GM19324 (cell line): ENCODE results near the gene UMPS.

ENCODE experiments used
- ATAC-seq: cut with Tn5 transposase; IDR thresholded peaks from one replicate; pipeline ENCODE4 v1.9.1; 2021; ENCODE audit warnings: mild to moderate bottlenecking, moderate library complexity; ENCODE audit not compliant: unreplicated experiment, low FRiP score

UMPS gene

DNA sequence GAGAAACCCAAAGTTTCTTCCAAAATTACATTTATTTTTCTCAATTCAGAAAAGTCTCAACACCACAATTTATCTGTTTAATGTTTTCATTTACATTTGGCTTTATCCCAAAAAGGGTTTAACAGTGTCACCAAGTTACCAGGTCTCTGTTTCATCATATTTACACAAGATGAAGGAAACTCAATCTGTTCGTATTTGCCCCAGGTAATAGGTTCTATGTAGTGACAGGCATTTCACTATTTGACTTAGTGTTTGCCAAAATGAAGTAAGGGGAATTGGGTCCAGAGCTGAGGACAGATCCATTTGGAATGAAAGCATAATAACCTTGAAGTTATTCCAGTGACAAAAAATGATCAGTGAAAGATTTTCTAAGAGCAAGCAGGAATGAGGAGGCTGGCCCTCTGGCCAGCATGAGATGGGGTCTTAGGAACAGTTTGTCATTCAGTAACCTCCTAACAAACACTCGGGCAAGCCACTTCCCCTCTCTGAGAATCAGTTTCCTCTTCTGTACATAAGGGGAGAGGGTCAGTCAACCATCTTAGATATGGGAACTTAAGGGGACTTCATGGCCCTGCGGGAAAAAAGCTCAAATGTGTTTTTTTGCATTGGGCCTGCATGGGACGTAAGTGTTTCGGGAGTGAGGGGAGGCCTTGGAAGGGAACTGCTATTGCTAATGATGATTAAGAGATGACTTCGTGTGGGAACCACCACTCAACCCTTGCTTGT lies 31.8 kb downstream of the UMPS start:
- no peak for ATAC-seq

DNA sequence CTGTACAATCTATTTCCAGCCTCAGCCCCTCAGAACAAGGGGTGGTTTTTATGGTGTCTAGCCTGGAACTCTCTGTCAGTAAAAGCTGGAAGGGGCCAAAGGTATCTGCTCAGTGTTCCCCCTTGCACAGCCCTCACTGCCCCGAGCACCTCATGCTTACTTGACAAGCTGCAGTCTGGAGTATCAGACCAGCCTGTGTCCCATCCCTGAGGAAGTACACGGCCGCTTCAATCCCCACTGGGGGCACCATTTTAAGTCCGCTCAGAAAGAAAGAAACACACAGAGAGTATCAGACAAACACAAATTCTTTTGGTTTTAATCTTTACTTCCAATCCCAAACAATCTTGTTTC lies 32.4 kb downstream of the UMPS start:
- no peak for ATAC-seq

DNA sequence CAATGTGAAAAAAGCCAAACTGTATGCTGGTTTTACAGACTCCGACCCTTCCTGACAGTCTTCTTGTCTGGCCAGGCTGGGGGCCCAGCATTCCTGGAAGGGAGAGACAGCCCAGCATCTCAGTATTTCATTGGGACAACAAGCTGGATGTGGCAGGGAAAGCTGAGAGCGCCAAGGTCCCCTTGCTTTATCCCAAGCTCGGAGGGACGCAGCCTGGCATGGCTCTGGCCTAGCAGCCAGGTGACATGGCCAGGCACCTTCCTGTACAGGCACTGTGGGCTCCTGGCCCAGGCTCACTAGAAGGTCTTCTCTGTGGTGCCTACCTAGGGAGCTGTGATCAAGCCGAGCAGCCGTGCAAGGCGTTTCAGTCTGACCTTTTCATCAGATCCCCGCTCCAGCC lies 33.0 kb downstream of the UMPS start:
- ATAC-seq, result no peak

DNA sequence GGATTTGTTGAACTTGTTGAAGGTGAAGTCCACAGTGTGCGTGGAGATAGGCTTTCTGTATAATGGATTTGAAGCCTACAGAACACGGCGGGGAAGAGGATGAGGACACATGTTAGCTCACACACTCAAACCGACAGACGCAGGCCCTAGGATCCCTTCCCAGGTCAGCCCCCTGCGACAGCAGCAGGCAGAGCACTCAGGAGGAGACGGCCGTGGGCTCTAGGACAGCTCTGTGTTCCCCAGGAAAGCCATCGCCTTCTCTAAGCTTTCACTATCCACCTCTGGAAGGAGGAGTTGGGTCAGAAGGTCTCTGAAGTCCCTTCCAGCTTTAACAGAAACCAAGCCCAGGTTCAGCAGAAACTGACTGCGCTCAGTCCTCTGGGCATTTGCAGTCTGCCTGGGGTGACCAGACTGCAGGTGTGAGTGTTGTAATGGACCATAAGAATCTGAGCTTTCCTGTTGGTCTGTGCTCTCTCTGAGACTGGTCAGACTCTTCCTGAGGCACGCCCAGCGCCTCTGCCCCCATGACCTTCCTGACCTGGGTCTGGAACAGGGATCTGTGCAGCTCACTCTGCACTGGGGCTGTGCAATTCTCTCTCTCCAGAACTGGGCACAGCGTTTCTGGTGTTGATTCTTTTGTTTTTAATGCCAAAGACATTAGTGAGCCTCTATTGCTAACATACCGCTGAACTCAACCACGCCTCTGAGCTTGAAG lies 33.5 kb downstream of the UMPS start:
- no peak for ATAC-seq

DNA sequence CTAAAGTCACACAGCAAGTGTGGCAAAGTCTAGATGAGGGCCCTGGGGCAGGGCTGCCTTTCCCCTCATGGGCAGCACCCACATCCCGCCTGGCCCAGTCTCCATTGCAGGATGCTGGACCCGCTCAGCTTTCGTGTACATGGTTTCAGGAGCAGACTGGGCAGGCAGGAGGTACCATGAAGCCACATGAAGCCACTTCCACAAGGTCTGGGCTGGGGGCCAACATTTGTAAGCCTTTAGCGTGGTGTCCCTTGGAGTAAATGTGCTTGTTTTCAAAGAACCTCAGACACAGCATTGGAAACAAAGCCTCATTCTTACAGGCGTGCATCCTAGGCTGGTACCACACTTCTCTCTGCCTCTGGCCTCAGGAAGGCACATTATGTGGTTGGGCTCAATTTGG lies 34.5 kb downstream of the UMPS start:
- ATAC-seq, result no peak

DNA sequence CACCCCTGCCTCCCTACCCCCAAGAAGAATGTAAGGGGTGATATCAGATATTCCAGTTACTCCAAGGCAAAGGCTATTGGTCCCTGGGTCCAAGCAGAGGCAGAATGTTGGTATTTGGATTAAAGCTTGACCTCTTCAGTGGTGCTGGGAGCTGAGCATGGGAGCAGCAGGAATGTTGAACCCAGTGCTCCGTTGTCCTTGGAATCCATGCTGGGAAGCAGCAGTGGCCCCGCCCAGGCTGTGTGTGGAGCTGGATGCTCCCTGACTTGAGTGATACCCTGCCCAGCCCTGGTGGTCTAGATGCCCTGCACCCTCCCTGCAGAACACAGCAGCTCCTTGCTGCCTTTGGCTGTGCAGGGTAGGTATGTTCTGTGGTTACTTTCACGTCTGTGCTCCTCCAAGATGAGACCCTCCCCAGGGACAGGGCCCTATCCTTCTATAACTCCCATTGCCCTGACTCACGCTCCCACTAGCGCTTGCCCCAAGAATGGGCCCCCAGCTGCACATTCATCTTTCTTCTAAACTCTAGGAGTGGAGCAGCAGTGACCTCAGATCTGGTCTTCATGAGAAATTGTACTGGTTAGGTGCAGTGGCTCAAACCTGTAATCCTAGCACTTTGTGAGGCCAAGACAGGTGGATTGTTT lies 35.1 kb downstream of the UMPS start:
- ATAC-seq, result no peak

DNA sequence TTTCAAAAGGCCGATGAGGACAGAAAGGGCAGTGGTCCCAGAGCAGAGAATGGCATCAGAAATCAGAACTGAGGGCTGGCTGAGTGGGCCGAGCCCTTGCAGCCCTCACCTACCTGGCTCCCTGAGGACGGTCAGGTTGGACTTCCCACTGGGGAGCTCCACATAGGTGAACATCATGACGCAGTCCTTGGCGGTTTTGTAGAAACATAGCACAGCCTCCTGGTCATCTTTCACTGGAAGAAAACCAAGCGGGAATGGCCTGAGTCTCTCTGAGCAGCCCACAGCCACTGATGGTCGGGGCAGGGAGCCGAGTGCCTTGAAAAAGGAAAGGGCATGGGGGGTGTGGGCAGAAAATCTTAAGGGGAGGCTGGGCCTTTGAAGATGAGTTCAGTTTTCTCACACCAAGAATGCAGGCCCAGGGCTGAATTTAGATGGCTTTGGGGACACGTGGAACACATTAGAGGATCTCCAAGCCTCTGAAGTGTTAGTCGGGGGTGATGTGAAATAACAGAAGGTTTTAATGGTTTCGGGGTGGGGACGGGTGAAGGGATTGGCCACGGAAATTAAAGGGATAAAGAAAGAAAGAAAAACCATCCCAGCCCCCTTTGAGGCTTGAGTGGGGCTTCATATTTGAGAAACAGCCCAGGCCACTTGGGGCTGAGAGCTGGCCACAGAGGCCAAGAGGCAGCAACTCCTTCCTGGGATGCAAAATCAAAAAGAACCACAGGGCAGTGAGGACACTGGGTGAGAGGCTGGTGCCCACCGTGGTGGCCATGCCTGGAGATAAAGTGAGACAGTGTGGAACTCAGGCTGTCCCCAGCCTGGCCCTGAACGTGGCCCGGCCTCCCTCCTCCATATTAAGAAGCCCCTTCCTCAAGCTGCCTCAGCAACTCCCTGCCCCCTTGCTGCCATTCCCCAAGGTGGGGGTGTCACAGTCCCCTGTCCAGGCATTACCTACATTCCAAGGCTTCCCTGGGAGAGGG lies 36.2 kb downstream of the UMPS start:
- no peak for ATAC-seq

DNA sequence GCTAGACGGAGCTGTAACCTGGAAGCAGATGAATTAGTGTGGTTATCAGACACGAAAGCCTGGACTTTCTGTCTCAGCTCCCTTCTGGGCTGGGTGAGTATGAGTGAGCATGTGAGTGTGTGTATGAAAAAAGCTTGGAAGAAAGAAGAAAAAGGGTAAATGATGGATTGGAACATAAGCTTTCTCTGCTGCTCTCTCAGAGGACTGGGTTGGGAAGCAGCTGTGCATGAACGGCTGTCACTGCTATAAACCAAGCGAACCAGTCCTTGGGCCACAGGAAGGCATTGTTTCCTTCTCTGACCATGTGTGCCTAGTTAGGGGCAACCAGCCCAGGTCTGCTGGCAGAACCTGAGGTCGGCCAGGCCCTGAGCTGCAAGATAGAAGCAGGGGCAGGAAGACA lies 37.0 kb downstream of the UMPS start:
- no peak for ATAC-seq

DNA sequence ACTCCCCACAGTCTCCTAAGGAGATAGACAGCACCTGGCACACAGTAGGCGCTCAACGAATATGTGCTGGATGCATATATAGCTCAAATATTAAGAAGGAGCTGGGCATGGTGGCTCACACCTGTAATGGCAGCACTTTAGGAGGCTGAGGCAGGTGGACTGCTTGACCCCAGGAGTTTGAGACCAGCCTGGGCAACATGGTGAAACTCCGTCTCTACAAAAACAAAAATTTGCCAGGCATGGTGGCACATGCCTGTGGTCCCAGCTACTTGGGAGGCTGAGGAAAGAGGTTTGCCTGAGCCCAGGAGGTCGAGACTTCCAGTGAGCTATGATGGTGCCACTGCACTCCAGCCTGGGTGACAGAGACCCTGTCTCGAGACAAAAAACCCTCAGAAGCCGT lies 37.4 kb downstream of the UMPS start:
- ATAC-seq, result no peak

DNA sequence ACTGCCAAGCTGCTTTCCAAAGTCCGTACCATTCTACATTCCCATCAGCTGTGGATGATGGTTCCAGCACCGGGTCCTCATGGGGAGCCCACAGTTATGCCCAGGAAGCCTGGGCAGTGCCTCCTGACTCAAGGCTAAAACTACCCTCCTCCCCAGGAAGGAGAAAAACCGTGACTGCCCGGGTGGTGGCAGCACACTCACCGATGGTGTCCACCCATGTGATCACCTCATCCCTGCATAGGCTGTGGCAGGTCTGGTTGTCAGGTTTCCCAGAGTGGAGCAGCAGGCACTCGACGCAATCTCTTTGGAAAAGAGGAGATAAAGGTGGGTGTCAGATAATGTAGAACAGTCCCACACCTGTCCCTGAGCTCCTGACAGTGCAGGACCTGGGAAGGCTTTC lies 38.6 kb downstream of the UMPS start:
- no peak for ATAC-seq

DNA sequence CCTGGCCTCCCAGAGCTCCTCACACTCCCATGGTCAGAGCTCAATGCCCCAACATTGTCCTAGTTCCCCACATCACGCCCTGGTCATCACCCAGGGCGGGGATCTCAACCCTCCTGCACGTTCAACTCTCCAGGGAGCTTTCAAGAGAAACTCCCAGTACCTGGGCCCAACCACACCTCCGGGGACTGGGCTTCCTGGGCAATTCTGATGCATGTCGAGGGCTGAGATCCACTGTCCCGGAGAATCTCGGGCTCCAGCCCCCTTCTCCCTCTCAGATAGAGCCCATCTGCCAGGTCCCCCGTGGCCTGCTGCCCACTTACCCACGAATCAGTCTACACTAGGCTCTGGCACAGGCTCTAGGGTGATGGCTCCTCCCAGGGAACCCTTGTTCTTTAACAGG lies 39.2 kb downstream of the UMPS start:
- no peak for ATAC-seq

DNA sequence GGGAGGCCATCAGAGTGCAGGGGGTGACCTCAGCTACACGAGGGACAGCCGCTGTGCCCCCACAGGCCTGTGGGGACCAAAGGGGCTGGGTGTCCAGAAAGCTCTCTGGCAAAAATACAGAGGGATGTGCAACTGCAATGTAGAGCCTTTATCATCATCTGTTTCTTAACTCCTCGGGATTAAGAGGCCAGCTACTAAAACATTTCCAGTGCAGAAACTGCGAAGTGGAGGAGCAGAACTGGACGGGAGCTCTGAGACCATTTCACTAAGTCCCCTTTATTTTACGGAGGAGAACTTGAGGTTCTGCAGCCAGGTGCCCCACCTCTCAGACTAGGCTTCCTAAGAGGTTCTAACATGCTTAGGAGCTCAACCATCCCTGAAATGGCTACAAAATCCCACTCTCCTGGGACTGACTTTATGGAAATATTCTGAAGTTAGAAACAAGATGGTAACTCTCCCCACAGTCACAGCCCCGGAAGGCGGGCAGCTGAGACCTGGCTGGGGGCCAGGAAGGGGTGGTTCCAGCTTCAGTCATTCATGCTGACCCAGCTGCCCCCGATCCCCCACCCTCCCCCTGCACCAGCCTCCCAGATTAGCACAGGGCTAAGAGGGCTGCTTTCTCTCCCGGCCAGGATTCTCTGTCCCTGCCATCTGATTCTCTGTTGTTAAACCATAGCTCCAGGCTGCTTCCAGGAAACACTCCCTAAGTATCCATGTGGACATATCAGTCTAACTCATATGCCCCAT lies 40.3 kb downstream of the UMPS start:
- ATAC-seq, result no peak

DNA sequence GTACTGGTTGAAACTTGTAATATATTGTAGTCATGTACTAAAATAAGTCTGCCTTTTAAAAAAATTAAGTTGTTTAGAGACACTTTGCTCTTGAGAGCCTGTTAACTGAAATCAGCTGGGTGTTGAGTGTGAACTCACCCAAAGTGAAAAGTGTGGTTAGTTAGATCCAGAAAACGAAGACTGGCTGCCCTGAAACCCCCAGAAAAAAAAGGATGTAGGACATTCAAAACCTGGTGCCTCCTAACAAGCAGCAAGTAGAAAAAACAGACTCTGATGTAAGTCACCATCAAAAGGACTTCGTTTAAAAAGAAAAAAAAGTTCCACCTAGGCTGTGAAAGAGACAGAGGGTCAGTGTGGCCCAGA lies 40.8 kb downstream of the UMPS start:
- no peak for ATAC-seq

DNA sequence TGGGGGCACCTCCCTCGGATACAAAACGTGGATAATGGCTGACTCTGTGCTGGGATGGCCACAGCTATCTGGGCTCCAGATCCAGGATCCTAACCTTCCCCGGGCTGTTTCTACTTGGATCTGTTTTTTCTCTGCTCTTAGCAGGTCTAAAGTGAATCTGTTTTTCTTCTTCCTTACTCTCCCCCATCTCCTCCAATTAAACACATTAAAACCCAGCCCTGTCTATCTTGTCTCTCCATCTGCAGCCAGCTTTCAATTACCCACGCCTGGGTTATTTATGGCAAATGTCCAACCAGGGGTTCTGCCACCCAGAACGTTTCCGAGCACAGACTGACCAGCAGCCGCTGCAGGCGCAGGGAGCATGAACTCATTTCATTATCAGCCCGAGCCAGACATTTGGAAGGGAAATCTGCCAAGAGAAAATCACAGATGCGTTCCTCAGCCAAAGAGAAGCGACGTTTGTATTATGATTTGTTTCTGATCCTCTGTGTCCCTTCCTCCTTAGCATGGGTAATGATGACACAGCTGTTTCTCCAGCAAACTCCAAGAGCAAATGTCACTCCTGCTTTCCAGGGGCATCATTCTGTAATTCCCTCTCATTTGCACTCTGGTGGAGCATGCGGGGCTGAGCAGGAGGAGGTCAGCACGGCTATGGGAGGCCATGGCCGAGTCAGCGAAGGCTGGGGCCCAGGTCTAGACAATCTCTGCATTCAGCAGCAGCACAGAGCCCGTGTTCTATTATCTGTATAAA lies 42.0 kb downstream of the UMPS start:
- ATAC-seq, result no peak

DNA sequence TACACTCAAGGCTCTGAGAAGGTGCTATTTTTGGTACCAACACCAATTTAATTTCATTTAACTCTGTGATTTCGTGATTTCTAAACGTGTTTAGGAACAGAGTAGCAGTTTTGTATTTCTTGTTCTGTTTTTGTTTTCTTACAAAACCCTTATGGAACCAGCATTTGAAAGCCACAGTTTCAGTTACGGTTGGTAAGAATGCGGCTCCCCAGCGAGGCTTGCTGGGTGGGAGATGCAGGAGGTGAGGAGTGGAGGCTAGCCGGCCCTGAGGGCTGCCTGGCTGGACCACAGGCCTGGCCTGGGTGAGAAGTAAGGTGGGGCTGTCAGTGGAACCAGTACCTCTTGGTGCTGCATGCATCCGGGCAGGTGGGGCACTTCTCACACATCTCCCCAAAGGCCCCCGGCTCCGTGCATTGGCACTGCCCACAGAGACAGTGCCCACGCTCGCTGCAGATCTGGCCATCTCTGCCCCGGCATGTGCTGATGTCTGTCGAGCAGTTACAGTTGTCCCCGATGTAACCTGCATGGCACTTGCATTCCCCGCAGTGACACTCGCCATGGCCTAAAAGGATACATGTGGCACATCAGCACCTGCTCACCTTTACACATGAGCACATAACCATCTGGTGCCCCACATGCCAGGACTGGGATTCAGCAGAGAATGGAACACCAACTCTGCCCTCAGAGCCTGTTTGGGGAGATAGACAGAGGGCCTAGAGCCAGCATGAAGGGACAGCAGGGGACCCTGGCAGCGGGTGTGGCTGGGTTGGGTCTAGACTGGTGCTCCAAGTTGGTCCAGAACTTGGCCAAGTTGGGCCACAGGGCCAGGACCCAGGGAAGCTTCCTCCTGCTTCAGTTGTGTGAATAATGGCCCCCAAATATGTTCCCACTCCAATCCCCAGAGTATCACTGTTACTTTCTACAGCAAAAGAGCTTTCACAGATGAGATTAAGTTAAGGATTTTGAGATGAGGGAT lies 43.4 kb downstream of the UMPS start:
- no peak for ATAC-seq

DNA sequence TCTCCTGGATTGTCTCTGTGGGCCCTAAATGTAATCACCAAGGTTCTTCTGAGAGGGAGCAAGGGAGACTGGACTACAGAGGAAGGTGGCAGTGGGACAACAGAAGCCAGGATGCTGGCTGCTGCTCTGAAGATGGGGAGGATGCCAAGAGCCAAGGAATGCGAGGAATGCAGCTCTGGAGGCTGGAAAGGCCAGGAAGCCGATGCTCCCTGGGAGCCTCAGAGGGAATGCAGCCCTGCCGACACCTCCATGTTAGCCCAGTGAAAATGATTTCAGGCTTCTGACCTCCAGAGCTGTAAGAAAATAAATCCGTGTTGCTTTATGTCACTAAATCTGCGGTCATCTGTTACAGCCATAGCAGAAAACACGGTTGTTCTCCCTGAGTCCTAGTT lies 44.1 kb downstream of the UMPS start:
- ATAC-seq, result no peak

DNA sequence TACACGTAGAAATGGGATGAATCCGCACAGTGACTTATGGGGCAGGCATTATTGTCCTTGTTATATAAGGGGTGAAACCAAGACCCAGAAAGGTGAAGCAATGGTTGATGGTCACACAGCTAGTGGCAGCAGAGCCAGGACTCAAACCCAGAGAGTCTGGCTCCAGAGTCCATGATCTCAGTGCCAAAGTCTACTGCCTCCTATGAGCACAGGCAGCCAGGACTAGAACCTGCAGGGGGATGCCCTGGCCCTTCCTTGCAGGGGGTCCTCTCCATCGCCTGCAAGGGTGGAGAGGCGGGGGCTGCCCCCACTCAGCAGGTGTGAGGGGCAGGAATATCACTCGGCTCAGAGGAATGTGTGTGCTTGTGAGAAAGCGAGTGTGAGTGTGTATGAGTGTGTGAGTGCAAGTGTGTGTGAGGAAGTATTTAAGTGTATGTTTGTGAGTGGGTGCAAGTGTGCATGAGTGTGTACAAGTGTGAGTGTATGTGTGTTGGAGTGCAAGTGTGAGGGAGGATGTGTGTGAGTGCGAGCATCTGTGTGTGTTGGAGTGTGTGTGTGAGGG lies 44.7 kb downstream of the UMPS start:
- ATAC-seq, result no peak

DNA sequence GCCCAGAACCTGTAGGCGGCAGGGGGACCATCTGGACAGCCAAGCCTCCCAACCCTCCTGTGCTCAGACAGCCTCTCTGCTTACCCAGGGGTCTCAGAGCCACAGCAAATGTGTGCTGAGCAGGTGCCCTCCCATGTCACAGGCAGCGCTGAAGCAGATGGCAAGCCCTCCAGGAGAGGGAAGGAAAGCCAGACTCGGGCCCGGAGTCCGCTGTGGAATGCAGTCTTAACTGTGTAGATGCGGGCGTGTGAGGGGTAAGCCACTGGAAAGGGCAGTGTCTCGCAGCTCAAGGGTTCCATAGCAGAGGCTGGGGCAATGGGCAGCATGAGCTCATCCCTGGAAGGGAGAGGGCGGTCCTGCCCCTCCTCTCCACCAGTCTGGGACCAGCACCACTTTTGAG lies 45.6 kb downstream of the UMPS start:
- no peak for ATAC-seq
